PC-9 (cell line): ENCODE results near the gene ABCB1. TPM values are rescaled to one million over a fixed set of nuclear protein-coding genes. Genes with fewer than 3 reads are reported as not detected.
"Not testable (repeated sequence)": the region's sequence is repeated elsewhere in the genome, so short reads cannot be mapped to it uniquely, and the experiment has no call there.

ENCODE experiments used
- BruUV-seq: library from RNA; stranded (reverse); fragments of 400-500 nt; replicated peaks from 2 replicates; lab custom pipeline; 2021; lab: Mats Ljungman, UMichigan
- CTCF ChIA-PET: fragments of 300-600 bp; sonication (Branson Sonifier 250); formaldehyde crosslinking; loops from one replicate; lab custom pipeline; 2022; ENCODE audit warnings: antibody characterized with exemption; lab: Charles Lee
- POLR2A ChIA-PET: fragments of 300-600 bp; sonication (Branson Sonifier 250); formaldehyde crosslinking; loops from one replicate; lab custom pipeline; 2022; ENCODE audit warnings: antibody characterized with exemption; ENCODE audit not compliant: unreplicated experiment; lab: Charles Lee
- DNase-seq, 2 experiments: peaks; one replicate each; pipeline versions ENCODE4 v3.0.0 to v3.0.0-alpha.2; 2015 to 2022; ENCODE audit warnings: mixed read lengths in 1 of 2
- H2AFZ ChIP-seq: fragments of 200-600 bp; sonication (generic); 2 replicates; pipeline ENCODE4 v1.8.1; 2017; ENCODE audit warnings: antibody characterized with exemption
- H3F3A ChIP-seq: fragments of 200-600 bp; sonication (generic); 2 replicates; pipeline ENCODE4 v1.8.1; 2017; ENCODE audit warnings: antibody characterized with exemption, mild to moderate bottlenecking, low read depth; ENCODE audit not compliant: insufficient read depth
- H3K27ac ChIP-seq: fragments of 200-600 bp; sonication (generic); 2 replicates; pipeline ENCODE4 v1.6.1; 2016; ENCODE audit warnings: mixed run types
- H3K27me3 ChIP-seq: fragments of 200-600 bp; sonication (generic); 2 replicates; pipeline ENCODE4 v1.6.1; 2016; ENCODE audit warnings: low read depth, mixed run types; ENCODE audit not compliant: insufficient read depth
- H3K36me3 ChIP-seq: fragments of 200-600 bp; sonication (generic); 2 replicates; pipeline ENCODE4 v1.6.1; 2016; ENCODE audit warnings: low read depth, mixed run types
- H3K4me1 ChIP-seq: fragments of 200-600 bp; sonication (generic); replicated peaks from 2 replicates; pipeline ENCODE4 v1.6.1; 2016; ENCODE audit warnings: mixed run types; ENCODE audit not compliant: insufficient read depth
- H3K4me2 ChIP-seq: fragments of 200-600 bp; sonication (generic); 2 replicates; pipeline ENCODE4 v1.6.1; 2017; ENCODE audit warnings: mixed run types
- H3K4me3 ChIP-seq: fragments of 200-600 bp; sonication (generic); 2 replicates; pipeline ENCODE4 v1.6.1; 2016; ENCODE audit warnings: mixed run types
- H3K79me2 ChIP-seq: fragments of 200-600 bp; sonication (generic); 2 replicates; pipeline ENCODE4 v1.6.1; 2017; ENCODE audit warnings: low read depth, mixed run types
- H3K9me2 ChIP-seq: fragments of 200-600 bp; sonication (generic); 2 replicates; pipeline ENCODE4 v1.8.1; 2017; ENCODE audit warnings: mild to moderate bottlenecking; ENCODE audit not compliant: insufficient read depth
- H3K9me3 ChIP-seq: fragments of 200-600 bp; sonication (generic); 2 replicates; pipeline ENCODE4 v1.8.1; 2016; ENCODE audit warnings: low read depth; ENCODE audit not compliant: insufficient read depth
- H4K20me1 ChIP-seq: fragments of 200-600 bp; sonication (generic); 2 replicates; pipeline ENCODE4 v1.8.1; 2017; ENCODE audit not compliant: insufficient read depth
- EZH2 ChIP-seq: fragments of 200-600 bp; sonication (generic); IDR thresholded peaks from 2 replicates; pipeline ENCODE4 v1.8.0; 2017; ENCODE audit warnings: antibody characterized with exemption, low read depth
- intact Hi-C: fragments of 100-400 bp; cut with micrococcal nuclease; formaldehyde crosslinking; loops from one replicate; pipeline ENCODE4 v1.10.0; 2022; ENCODE audit not compliant: unreplicated experiment
- total RNA-seq: library from RNA; stranded (reverse); gene quantifications from 2 replicates; pipeline ENCODE4 v1.2.3, GENCODE V29; 2021
- TF ChIP-seq, protein P1 (sequence below): fragments of 200-600 bp; sonication (generic); conservative IDR thresholded peaks from 2 replicates; pipeline ENCODE4 v1.6.1; 2017; ENCODE audit warnings: mixed run types, antibody characterized with exemption, mild to moderate bottlenecking, moderate library complexity

Gene ABCB1
- total RNA-seq, 1 experiment from 2014 or later = not detected

DNA sequence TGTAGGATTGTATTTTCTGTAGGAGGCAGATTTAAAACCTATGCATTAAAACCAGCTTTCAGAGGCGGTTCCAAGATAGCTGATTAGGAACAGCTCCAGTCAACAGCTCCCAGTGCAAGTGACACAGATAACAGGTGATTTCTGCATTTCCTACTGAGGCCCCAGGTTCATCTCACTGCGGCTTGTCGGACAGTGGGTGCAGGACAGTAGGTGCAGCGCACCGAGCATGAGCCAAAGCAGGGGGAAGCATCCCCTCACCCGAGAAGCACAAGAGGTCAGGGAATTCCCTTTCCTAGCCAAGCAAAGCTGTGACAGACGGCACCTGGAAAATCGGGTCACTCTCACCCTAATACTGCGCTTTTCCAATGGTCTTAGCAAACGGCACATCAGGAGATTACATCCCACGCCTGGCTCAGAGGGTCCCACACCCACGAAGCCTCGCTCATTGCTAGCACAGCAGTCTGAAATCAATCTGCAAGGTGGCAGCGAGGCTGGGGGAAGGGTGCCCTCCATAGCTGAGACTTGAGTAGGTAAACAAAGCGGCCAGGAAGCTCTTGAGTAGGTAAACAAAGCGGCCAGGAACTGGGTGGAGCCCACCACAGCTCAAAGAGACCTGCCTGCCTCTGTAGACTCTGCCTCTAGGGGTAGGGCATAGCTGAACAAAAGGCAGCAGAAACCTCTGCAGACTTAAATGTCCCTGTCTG, 135.7 kb downstream of the ABCB1 start:
- H3K79me2 ChIP-seq, POLR2A ChIA-PET, H3K9me2 ChIP-seq, H3K36me3 ChIP-seq, BruUV-seq, H3K9me3 ChIP-seq, intact Hi-C loops, H3K27me3 ChIP-seq, H3K27ac ChIP-seq, H4K20me1 ChIP-seq, H3K4me1 ChIP-seq, H3K4me3 ChIP-seq, H3F3A ChIP-seq, H2AFZ ChIP-seq: not testable (repeated sequence)
- peak overlapping the region; percentile 65 for H3K4me2 ChIP-seq
- peak; percentile 49 to 53 for DNase-seq
- CTCF ChIA-PET = interaction anchor here (0.6 kb wide), 1 partner anchor 78 kb away, joined by 3 read pairs; no protein-coding TSS in a partner anchor

GRCh38 chr7:87463982-87464381, 136.7 kb downstream of the ABCB1 start:
- Histone ChIP-seq H3K27ac (no peak overlapping the region), H3K4me1 (peaks cover 10% of the 10 kb centered on the region; the same call in 1 of the 2 replicates), H3F3A (no peaks in the 10 kb centered on the region), H2AFZ (no peak overlapping the region), H4K20me1 (no peaks in the 10 kb centered on the region), H3K9me3 (no peaks in the 10 kb centered on the region), H3K79me2 (no peaks in the 10 kb centered on the region), H3K9me2 (no peaks in the 10 kb centered on the region), H3K36me3 (no peaks in the 10 kb centered on the region), H3K27me3 (no peaks in the 10 kb centered on the region), H3K4me3 (no peak overlapping the region), H3K4me2 (no peak overlapping the region)
- DNase-seq = no peak
- intact Hi-C loops = no loop called here
- BruUV-seq = no TSS peak
- ChIA-PET CTCF (no interaction called here), POLR2A (no interaction called here)
- no peak for TF ChIP-seq EZH2
- TF ChIP-seq, protein P1, sequence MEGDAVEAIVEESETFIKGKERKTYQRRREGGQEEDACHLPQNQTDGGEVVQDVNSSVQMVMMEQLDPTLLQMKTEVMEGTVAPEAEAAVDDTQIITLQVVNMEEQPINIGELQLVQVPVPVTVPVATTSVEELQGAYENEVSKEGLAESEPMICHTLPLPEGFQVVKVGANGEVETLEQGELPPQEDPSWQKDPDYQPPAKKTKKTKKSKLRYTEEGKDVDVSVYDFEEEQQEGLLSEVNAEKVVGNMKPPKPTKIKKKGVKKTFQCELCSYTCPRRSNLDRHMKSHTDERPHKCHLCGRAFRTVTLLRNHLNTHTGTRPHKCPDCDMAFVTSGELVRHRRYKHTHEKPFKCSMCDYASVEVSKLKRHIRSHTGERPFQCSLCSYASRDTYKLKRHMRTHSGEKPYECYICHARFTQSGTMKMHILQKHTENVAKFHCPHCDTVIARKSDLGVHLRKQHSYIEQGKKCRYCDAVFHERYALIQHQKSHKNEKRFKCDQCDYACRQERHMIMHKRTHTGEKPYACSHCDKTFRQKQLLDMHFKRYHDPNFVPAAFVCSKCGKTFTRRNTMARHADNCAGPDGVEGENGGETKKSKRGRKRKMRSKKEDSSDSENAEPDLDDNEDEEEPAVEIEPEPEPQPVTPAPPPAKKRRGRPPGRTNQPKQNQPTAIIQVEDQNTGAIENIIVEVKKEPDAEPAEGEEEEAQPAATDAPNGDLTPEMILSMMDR = no peak

DNA sequence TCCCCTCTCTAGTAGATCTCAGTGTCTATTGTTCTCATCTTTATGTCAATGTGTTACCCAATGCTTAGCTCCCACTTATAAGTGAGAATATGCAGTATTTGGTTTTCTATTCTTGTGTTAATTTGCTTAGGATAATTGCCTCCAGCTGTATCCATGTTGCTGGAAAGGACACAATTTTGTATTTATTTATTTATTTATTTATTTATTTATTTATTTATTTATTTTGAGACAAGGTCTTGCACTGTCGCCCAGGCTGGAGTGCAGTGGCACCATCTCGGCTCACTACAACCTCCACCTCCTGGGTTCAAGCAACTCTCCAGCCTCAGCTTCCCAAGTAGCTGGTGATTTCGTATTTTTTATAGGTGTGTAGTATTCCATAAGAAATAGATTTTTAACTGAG, 140.2 kb downstream of the ABCB1 start:
- H3K79me2 ChIP-seq, H2AFZ ChIP-seq, H3K9me3 ChIP-seq, H3K27me3 ChIP-seq, H3K27ac ChIP-seq, CTCF ChIA-PET, POLR2A ChIA-PET, H4K20me1 ChIP-seq, H3K4me1 ChIP-seq, H3K4me3 ChIP-seq, intact Hi-C loops, H3F3A ChIP-seq, H3K36me3 ChIP-seq, H3K4me2 ChIP-seq, DNase-seq, BruUV-seq, H3K9me2 ChIP-seq: not testable (repeated sequence)

DNA sequence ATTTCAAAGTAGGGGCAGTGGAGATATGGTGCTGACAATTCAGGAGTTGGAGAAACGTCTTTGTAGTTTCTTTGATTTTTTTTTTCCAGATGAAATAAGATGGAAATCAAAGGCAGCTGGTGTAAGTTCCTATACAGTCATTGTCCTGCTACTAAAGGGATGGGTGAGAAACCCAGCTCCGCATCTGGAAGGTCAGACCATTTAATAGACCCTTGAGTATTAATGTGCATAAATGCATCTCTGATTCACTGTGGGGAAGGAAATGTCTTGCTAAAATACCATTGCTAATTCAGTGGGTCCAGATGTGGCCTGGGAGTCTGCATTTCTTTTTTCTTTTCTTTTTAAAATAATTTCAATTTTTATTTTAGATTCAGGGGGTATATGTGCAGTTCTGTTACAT, 140.7 kb downstream of the ABCB1 start:
- DNase-seq = no peak
- ChIA-PET POLR2A (no interaction called here), CTCF (no interaction called here)
- Histone ChIP-seq H2AFZ (no peak overlapping the region), H3K36me3 (no peaks in the 10 kb centered on the region), H3K27ac (no peak overlapping the region), H3K9me3 (no peaks in the 10 kb centered on the region), H3K4me3 (no peak overlapping the region), H3K27me3 (no peaks in the 10 kb centered on the region), H3K9me2 (no peaks in the 10 kb centered on the region), H3K4me2 (no peak overlapping the region), H3K4me1 (peaks cover 3% of the 10 kb centered on the region; the same call in 1 of the 2 replicates), H3F3A (no peaks in the 10 kb centered on the region), H3K79me2 (no peaks in the 10 kb centered on the region), H4K20me1 (no peaks in the 10 kb centered on the region)
- intact Hi-C loops = no loop called here
- no TSS peak for BruUV-seq
- TF ChIP-seq EZH2 = no peak
- TF ChIP-seq, protein P1 = no peak
